GM19328 (cell line): ENCODE measurements around the gene SULT1A1.
"Not testable (repeated sequence)": the region's sequence is repeated elsewhere in the genome, so short reads cannot be mapped to it uniquely, and the experiment has no call there.

ENCODE experiments used
- ATAC-seq: cut with Tn5 transposase; IDR thresholded peaks from one replicate; pipeline ENCODE4 v1.9.1; 2021; ENCODE audit warnings: mild to moderate bottlenecking, moderate library complexity; ENCODE audit not compliant: unreplicated experiment

Gene SULT1A1

DNA sequence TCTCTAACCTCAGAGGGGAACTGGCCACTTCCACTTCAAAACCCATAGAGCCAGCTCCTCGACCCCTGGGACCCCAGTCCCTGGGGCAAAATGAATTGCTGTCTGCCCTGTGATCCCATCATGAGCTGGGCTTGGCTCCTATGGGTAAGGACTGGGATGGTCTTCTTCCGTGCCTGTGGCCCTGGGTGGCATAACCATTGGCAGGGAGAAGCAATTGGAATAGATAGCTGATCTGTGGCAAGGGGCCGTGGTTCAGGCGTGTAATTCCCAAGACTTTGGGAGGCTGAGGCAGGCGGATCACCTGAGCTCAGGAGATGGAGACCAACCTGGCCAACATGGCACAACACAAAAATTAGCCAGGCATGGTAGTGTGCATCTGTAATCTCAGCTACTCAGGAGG lies 17.3 kb downstream of the SULT1A1 start:
- ATAC-seq: no peak

DNA sequence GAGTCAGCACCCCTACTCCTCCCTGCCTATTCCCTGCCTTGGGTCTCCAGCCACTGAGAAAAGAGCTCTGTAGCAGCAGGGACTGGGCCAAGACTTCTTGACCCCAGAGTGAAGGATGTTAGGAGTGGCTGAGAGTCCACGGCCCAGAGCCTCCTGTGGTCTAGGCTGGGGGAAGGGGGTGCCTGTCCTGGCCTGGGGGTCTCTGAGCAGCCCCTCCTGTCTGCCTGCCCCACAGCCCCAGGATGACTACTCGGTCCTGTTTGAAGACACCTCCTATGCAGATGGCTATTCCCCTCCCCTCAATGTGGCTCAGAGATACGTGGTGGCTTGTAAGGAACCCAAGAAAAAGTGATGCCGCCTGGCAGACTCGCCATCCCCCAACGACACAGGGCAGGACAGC lies 18.5 kb downstream of the SULT1A1 start:
- no peak for ATAC-seq

DNA sequence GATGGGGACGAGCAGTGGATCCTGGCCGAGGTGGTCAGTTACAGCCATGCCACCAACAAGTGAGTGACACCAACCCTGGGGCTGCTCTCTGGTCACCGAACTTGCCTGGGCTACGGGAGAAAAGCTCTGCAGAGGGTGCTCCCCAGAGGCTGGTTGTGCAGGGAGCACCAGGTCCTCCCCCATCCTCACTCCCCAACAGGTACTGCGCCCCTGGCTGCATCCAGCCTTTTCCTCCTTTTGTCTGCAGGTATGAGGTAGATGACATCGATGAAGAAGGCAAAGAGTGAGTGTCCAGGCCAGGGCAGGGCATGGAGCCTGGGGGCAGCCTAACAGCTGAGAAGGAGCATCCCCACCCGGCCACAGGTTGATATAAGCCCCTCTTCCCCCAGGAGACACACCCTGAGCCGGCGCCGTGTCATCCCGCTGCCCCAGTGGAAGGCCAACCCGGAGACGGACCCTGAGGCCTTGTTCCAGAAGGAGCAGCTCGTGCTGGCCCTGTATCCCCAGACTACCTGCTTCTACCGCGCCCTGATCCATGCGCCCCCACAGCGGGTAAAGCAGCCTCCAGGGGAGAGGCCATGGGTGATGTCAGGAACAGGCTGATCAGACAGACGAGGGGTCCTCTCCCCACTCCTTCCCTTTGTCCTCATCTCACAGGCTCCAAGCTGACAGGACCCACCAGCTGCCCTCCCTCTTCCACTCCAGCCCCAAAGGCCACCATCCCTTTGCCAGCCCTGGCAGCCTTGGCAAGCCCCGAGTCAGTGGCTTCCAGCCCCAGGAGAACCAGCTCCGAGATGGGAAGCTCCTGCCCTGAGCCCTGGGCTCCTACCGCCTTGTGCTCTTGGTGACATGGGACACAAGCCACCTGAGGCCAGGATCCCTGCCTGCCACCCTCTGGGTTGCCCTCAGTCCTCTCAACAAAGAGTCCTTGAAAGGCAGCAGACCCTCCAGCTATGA lies 19.2 kb downstream of the SULT1A1 start:
- no peak for ATAC-seq

DNA sequence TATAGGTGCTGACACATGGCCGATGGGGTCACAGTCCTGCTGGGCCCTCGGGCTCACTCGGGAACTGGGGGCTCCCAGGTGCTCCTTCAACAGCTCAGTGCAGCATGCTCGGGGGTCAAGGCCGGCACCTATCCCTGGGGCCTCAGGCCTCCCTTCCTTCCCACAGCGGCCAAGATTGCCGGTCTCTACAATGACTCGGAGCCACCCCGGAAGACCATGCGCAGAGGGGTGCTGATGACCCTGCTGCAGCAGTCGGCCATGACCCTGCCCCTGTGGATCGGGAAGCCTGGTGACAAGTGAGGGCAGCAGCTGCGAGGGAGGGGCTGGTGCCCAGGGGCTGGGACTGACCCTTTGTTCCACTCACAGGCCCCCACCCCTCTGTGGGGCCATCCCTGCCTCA lies 19.9 kb downstream of the SULT1A1 start:
- no peak for ATAC-seq

DNA sequence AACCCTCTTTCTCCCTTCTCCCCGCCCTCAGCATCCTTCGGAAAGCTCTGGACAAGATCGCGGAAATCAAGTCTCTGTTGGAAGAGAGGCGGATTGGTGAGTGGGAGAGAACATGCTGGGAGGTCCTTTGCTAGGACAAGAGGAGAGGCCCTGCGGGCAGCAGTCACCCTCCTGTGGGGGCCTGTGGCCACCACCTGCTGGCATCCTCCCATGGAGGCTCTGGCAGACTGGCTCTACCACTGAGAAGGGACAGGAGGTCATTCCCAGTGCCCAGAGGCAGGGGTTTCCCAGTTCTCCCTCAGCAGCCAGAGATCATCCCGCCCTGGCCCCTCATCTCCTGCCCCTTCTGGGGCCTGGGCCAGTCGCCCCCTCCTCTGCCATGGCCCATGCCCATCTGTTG lies 20.8 kb downstream of the SULT1A1 start:
- no peak for ATAC-seq

DNA sequence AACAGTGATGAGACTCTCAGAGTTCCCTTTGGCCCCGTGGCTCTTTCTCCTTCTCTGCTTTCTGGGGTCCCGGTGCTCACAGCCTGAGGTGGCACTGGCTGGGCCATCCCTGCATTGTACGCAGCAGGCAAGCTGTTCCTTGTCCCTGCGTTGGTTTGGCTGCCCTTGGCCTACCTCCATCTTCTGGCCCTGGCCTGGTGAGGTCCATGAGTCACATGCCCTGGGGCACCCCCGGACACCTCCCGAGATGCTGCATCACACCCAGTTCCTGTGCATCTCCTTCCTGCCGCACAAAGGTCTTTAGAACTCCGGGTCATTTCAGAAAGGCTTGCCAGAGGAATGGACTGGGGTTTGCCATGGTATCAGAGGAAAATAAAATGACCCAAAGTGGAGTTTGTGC lies 22.5 kb downstream of the SULT1A1 start:
- ATAC-seq: no peak

DNA sequence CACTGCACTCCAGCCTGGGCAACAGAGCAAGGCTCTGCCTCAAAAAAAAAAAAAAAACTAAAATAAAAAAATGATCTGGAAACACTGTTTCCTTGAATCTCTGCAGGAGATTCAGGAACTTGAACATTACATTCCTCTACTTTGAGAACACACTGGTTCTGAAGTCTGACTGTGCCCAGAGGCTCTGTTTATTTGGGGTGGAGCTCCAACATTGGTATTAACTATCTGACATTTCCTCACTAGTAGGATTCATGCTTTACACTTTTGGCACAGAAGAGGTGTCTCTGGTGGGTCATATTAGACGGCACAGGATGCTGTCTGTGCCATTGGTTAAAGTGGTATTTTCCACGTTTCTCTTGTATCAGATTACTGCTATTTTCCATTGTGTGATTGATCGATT lies 23.4 kb downstream of the SULT1A1 start:
- ATAC-seq: no peak

DNA sequence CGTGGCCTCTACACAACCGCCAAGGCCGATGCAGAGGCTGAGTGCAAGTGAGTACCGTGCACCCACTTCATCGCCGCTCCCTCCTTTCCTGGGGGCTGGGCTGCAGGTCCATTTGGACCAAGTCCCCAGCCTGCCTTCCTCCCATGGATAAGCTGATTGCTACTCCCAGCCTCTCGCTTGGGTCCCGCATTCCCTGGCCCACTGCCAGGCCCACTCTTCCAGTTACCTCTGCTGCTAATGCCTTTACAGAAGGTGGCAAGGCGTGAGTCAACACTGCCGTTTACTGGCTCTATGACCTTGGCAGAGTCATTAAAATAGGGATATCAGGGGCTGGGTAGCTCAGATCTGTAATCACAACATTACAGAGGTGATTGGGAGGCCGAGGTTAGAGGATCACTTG lies 24.2 kb downstream of the SULT1A1 start:
- no peak for ATAC-seq

DNA sequence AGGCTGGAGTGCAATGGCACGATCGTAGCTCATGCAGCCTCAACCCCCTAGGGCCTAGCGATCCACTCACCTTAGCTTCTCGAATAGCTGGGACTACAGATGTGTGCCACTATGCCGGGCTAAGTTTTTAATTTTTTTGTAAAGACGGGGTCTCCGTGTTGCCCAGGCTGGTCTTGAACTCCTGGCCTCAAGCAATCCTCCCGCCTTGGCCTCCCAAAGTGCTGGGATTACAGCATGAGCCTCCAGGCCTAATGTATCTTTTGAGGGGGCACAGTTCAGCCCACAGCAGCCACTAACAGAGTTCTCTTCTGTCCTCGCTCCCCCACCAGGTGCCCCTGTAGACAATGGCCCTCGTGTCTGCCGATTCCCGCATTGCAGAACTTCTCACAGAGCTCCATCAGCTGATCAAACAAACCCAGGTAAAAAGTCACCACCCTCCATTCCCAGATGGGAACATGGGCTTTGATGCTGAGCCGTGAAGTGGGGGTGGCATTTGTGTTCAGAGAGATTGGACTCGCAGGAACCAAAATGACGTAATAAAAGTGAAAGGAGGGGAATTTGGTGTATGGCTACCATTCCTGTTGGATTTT lies 29.0 kb downstream of the SULT1A1 start:
- no peak for ATAC-seq

DNA sequence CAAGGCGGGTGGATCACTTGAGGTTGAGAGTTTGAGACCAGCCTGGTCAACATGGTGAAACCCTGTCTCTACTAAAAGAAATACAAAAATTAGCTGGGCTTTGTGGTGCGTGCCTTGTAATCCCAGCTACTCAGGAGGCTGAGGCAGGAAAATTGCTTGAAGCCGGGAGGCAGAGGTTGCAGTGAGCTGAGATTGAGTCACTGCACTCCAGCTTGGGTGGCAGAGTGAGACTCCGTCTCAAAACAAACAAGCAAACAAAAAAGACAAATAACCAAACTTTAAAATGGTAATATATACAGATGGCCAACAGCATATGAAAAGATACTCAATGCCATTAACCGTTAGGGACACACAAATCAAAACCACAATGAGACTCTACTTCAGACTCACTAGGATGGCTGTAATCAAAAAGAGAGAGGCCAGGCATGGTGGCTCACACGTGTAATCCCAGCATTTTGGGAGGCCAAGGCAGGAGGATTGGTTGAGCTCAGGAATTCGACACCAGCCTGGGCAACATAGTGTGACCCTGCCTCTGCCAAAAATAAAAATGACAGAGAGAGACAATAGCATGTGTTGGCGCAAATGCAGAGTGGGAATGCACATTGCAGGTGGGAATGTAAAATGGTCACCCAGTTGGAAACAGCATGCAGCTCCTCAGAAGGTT lies 34.3 kb downstream of the SULT1A1 start:
- no peak for ATAC-seq

DNA sequence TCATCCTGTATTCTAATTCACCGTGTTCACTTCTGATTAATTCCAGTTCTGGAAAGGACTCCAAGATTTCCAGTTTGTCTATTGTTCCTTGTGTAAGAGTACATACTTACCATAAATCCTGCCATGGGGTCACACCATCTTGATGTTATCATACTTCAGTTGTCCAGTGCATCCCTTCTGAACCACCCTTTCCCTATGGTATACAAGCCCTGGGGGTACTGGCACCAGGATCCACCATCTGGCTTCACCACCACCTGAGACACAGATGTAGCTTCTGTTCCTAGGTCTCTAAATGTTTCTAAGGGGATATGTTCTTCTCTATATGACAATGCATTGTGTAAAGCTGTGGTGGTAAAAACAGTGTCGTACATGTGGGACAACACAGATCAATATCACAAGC lies 34.9 kb downstream of the SULT1A1 start:
- no peak for ATAC-seq

DNA sequence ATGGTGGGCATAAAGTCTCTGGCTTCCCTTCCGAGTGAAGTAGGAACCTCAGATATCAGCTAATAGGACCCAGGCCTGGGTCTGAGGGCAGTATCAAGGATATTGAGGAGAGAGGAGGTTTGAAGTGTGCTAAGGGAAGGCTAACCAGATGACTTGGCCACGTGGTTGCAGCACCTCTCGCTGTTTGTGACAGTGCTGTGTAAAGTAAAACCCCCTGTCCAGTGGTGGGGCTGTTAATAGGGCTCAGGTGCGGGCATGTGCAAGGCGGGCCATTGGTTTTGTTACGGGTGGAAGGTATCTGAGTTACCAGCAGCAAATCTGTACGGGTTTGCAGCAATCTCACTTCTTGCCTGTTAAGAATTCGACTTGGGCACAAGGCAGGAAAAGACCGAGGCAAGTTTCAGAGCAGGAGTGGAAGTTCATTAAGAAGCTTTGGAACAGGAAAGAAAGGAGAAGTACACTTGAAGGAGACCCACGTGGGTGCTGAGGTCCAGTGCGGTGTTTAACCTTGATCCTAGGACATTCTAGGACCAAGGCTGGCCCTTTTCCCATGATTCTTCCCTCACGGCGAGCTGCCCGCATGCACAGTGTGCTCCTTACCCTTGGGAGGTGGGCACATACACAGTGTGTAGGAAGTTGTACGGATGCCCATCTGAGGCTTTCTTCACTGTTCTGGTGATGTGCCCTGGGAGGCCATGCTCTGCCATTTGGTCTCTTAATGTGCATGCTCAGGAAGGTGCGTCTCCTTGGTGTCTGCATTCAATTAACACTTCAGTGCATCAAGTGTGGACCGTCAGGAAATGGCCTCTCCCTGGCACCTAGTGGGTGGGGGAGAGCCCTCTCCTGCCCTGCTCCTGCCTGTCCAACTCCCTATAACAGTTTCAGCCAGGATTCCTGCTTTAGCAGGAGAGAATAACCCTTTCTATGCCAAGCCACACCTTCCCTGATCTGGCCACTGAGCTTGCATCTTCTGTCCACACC lies 35.8 kb downstream of the SULT1A1 start:
- ATAC-seq: no peak

DNA sequence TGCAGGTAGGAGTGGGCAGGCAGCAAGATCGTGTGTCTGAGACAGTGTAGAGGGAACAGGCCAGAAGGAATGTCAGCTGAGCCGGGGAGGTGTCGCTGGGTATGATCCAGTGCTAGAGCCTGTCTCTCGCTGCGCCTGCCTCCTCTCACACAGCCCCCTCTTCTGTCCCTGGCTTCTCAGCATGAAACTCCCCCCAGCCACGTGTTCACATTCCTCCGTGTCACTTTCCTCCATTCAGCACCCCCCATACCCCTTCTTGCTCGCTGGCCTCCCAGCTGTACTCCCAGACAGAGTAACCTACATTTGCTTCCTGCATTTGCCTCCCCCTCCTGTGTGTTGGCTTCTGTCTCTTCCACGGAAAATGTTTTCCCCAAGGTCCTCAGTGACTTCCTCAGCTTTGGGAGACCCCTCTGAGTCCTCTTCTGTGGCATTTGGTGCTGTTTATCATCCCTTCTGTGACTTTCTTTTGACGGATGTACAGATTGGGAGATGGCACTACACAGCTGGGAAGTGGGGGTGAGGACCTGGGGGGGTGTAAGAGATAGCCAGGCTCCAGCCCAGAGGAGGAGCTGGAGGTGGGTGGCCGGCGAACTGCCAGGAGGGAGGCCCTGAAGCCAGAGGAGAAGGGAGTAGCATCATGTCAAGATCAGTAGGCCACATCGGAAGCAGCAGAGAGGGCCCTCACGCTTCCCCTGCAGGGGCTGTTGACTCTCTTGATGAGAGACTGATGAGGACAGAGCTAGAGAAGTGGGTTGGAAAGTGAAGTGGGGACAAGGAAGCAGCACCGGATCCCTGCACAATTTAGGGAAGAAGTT lies 36.9 kb downstream of the SULT1A1 start:
- no peak for ATAC-seq

DNA sequence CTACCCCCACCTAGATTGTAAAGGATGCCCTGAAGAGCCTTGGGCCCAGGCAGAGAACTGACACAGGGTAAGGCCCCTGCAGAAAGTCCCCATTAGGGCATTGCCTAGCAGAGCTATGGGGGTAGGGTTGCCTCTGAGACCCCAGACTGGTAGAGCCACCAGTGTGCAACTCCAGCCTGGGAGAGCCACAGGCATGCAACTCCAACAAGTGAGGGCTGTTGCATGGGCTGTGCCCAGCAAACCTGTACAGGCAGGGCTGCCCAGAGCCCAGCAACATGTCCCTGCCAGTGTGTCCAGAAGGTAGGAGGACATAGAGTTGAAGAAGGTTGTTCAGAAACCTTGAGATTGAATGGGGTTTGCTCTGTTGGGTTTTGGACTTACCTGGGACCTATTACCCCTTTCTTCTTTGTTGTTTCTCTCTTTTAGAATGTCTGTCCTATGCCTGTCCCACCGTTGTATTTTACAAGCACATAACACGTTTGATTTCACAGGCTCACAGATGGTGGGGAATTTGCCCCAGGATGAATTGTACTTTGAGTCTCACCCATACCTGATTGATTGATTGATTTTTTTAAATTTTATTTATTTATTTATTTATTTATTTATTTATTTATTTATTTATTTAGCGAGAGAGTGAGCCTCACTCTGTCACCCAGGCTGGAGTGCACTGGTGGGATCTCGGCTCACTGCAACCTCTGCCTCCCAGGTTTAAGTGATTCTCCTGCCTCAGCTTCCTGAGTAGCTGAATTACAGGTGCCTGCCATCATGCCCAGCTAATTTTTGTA lies 39.7 kb downstream of the SULT1A1 start:
- no peak for ATAC-seq

DNA sequence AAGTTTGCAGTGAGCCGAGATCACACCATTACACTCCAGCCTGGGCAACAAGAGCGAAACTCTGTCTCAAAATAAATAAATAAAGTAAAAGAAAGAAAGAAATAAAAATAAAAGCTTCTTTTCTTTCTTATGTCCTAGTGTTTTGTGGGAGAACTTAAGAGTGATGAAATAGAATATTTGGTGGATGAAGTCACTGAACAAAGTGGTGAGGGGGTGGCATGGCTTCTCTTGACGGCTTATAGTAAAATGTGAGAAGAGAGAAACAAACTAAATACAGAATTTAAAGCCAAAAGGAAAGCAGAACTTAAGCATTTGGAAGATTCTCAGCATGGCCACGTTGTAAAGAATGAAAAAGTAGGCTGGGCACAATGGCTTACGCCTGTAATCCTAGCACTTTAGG lies 40.8 kb downstream of the SULT1A1 start:
- no peak for ATAC-seq

DNA sequence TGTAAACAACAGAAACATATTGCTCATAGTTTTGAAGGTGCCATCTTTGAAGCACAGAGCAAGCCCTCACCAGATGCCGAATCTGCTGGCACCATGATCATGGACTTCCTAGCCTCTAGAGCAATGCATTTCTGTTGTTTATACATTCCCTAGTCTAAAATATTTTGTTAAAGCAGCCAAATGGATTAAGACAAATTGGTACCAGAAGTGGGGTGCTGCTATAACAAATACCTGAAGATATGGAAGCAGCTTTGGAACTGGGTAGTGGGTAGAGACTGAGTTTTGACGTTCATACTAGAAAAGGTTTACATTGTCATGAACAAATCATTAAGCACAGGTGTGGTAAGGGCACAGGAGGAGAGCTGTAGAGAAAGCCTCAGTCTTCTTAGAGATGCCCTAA lies 42.6 kb downstream of the SULT1A1 start:
- no peak for ATAC-seq

DNA sequence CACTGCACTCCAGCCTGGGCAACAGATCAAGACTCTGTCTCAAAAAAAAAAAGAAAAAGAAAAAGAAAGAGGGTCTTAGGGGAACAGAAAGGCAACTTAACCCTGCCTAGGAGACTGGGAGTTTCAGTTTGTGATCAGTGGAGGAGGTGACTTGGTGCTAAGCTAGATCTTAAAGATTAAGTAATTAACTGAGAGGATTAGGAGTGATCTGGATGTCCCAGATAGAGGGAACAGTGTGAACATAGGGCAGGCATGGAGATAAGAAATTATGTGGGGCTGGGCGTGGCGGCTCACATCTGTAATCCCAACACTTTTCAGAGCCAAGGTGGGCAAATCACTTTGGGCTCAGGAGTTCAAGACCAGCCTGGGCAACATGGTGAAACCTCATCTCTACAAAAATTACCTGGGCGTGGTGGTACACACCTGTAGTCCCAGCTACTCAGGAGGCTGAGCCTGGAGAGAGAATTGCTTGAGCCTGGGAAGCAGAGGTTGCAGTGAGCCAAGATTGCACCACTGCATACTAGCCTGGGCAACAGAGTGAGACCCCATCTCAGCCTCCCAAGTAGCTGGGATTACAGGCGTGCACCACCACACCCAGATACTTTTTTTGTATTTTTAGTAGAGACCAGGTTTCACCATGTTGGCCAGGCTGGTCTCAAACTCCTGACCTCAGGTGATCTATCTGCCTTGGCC lies 43.5 kb downstream of the SULT1A1 start:
- not testable (repeated sequence) for ATAC-seq

DNA sequence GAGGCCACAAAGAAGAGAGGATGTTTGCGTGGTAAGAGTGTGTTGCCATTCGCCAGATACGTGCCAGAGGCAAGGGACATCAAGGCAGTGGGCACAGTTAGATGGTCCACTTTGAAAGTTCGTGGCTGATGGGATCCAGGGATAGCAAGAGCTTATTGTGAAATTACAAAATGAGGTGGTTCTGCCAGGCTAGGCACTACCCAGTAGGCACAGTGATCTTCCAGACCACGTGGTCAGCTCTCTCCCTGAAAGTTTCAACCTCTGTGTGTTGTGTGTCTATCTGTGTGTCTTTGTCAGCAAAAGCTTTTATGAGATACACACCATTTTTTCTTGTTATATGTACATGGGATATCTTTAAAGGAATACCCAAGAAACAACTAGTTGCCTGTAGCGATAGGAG lies 46.6 kb downstream of the SULT1A1 start:
- ATAC-seq: no peak

DNA sequence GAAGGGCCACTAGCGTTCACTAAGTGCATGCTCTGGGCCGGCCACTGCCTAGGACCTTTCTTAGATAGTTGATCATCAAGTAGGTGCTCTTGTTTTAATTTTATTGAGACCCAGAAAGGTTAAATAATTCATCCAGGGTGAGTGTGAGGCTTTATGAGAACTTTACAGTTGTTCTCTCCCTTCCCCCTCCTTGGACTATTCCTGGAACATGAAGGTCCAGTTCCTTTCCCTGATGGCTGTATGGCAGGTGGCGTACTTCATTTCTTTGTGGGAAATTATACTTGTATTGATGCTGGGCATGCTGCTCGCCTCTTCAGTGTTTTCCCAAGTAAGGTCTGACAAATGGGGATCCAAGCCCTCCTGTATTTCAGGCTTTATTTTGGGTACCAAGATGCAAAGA lies 47.6 kb downstream of the SULT1A1 start:
- no peak for ATAC-seq
